K562 (cell line): ENCODE data around the gene TAF11L8. TPM values are rescaled to one million over a fixed set of nuclear protein-coding genes. Genes with fewer than 3 reads are reported as not detected.
"Not testable (repeated sequence)": the region's sequence is repeated elsewhere in the genome, so short reads cannot be mapped to it uniquely, and the experiment has no call there.

ENCODE experiments used
- ATAC-seq: fragments of 200-7000 bp; cut with Tn5 transposase; 3 replicates; pipeline ENCODE4 v1.9.1; 2020; ENCODE audit warnings: moderate library complexity
- BruUV-seq: library from RNA; stranded (reverse); fragments of 400-500 nt; replicated peaks from 2 replicates; lab custom pipeline; 2021; lab: Mats Ljungman, UMichigan
- CTCF ChIA-PET: fragments of 300-600 bp; formaldehyde crosslinking; extraction: SDS; loops from one replicate; lab custom pipeline; 2021; ENCODE audit warnings: low intra/inter-chr PET ratio; lab: Yijun Ruan, JAX
- POLR2A ChIA-PET: fragments of 300-600, 350-650 bp; sonication (Branson Sonifier 250); formaldehyde crosslinking; extraction: SDS; loops from one replicate; lab custom pipeline; 2021; ENCODE audit warnings: antibody characterized with exemption, inconsistent platforms; lab: Yijun Ruan, JAX
- DNase-seq, 4 experiments: peaks; one replicate each; pipeline versions ENCODE4 v3.0.0 to v3.0.0-alpha.2; 2011 to 2018; ENCODE audit warnings: low spot score in 3 of 4, mixed read lengths in 3 of 4; ENCODE audit errors: extremely low read depth in 1 of 4
- FAIRE-seq: peaks from 2 replicates; lab custom pipeline; 2011; peaks lifted over from hg19 to GRCh38; lab: Jason Lieb, UNC
- H2AFZ ChIP-seq: 2 replicates; pipeline ENCODE4 v1.6.0; 2011; ENCODE audit warnings: low read depth, low read length, control low read depth, inconsistent platforms
- H3K27ac ChIP-seq: fragments of 200-600 bp; 3 replicates; pipeline ENCODE4 v1.8.0; 2011; ENCODE audit warnings: low read depth, mild to moderate bottlenecking, control low read depth, inconsistent platforms, low read length, moderate library complexity, mixed read lengths; ENCODE audit errors: extremely low read depth
- H3K27me3 ChIP-seq, 2 experiments: fragments of 300-600 bp in 1 of 2; 2 replicates in 1 of 2; 3 replicates in 1 of 2; pipeline versions ENCODE4 v1.6.0 to v1.8.0; 2011; ENCODE audit warnings: inconsistent platforms in 2 of 2, low read length in 2 of 2, mild to moderate bottlenecking in 1 of 2, mixed read lengths in 1 of 2, moderate library complexity in 1 of 2; ENCODE audit not compliant: control insufficient read depth in 2 of 2, insufficient read depth in 2 of 2
- H3K36me3 ChIP-seq: fragments of 300-600 bp; 3 replicates; pipeline ENCODE4 v1.8.0; 2011; ENCODE audit warnings: mild to moderate bottlenecking, low read length, inconsistent platforms; ENCODE audit not compliant: control insufficient read depth, insufficient read depth
- H3K4me1 ChIP-seq, 2 experiments: fragments of 200-600 bp in 1 of 2; replicated peaks in 1 of 2; 2 replicates in 1 of 2; 3 replicates in 1 of 2; pipeline versions ENCODE4 v1.5.1 to v1.8.0; 2011; ENCODE audit warnings: inconsistent platforms in 2 of 2, low read length in 2 of 2, mild to moderate bottlenecking in 1 of 2, mixed read lengths in 1 of 2, moderate library complexity in 1 of 2; ENCODE audit not compliant: control insufficient read depth in 2 of 2, insufficient read depth in 2 of 2
- H3K4me2 ChIP-seq: 2 replicates; pipeline ENCODE4 v1.6.1; 2011; ENCODE audit warnings: low read length, control low read depth, inconsistent platforms, mixed read lengths; ENCODE audit not compliant: insufficient read depth
- H3K4me3 ChIP-seq: fragments of 200-600 bp; sonication (generic), shearing (Covaris generic); 2 replicates; pipeline ENCODE4 v1.5.1; 2016; ENCODE audit warnings: control low read depth, inconsistent platforms
- H3K79me2 ChIP-seq: fragments of 200-600 bp; 3 replicates; pipeline ENCODE4 v1.8.0; 2011; ENCODE audit warnings: low read length, inconsistent platforms; ENCODE audit not compliant: control insufficient read depth, insufficient read depth
- H3K9ac ChIP-seq, 2 experiments: 2 replicates each; pipeline versions ENCODE4 v1.6.0 to v1.6.1; 2011; ENCODE audit warnings: low read depth in 2 of 2, low read length in 2 of 2, control low read depth in 1 of 2, inconsistent platforms in 1 of 2, mild to moderate bottlenecking in 1 of 2, mixed read lengths in 1 of 2; ENCODE audit not compliant: insufficient read depth in 1 of 2
- H3K9me1 ChIP-seq: one replicate; pipeline ENCODE4 v1.6.0; 2011; ENCODE audit warnings: inconsistent platforms, mild to moderate bottlenecking, low read length, moderate library complexity; ENCODE audit not compliant: control insufficient read depth, insufficient read depth
- H3K9me3 ChIP-seq: replicated peaks from 2 replicates; pipeline ENCODE4 v1.5.1; 2011; ENCODE audit warnings: low read depth, low read length, inconsistent platforms; ENCODE audit not compliant: control insufficient read depth, insufficient read depth
- H4K20me1 ChIP-seq: replicated peaks from 2 replicates; pipeline ENCODE4 v1.6.1; 2011; ENCODE audit warnings: low read length, inconsistent platforms, mixed read lengths; ENCODE audit not compliant: control insufficient read depth, insufficient read depth
- E2F6 ChIP-seq, 2 experiments: IDR thresholded peaks; 2 replicates each; pipeline ENCODE4 v1.6.1; 2011; ENCODE audit warnings: borderline replicate concordance in 1 of 2, control low read depth in 1 of 2, low read depth in 1 of 2, low read length in 1 of 2, mild to moderate bottlenecking in 1 of 2, mixed read lengths in 1 of 2, moderate library complexity in 1 of 2; ENCODE audit not compliant: insufficient read depth in 1 of 2, insufficient read length in 1 of 2, poor library complexity in 1 of 2, severe bottlenecking in 1 of 2; ENCODE audit errors: extremely low read depth in 1 of 2
- STAT5B ChIP-seq: fragments of 250-450 bp; sonication (Bioruptor Pico); IDR thresholded peaks from 2 replicates; pipeline ENCODE4 v1.8.0; 2021; ENCODE audit warnings: mild to moderate bottlenecking, inconsistent platforms
- YY1 ChIP-seq, 3 experiments: IDR thresholded peaks; 2 replicates each; pipeline ENCODE4 v1.6.1; 2011; ENCODE audit warnings: low read length in 2 of 3, mild to moderate bottlenecking in 2 of 3, moderate library complexity in 2 of 3, borderline replicate concordance in 1 of 3, control low read depth in 1 of 3, low read depth in 1 of 3; ENCODE audit not compliant: insufficient read depth in 3 of 3, insufficient replicate concordance in 2 of 3, control insufficient read depth in 1 of 3, insufficient read length in 1 of 3; ENCODE audit errors: extremely low read depth in 1 of 3
- WGBS: fragments of 100-300 bp; shearing (Covaris generic); methylation state at CpG from one replicate; pipeline ENCODE4 v1.1.6; 2016; ENCODE audit warnings: low coverage, mixed read lengths; ENCODE audit not compliant: insufficient coverage; ENCODE audit errors: missing lambda C conversion rate; 5-methylcytosine and 5-hydroxymethylcytosine counted together
- in situ Hi-C: fragments of 300-500 bp; cut with MboI; formaldehyde crosslinking; loops from 4 replicates; pipeline ENCODE4 v1.15.0; 2018; ENCODE audit warnings: inconsistent platforms, mixed read lengths
- intact Hi-C: fragments of 100-400 bp; cut with micrococcal nuclease; formaldehyde crosslinking; loops from 2 replicates; pipeline ENCODE4 v1.14.2; 2022
- polyA plus RNA-seq, 8 experiments: library from polyadenylated mRNA; depleted of rRNA in 4 of 8; stranded (reverse) in 5 of 8; unstranded in 3 of 8; fragments of >200 nt; fragmentation: Nextera tagmentation in 2 of 8; fragmentation: Illumina TruSeq in 1 of 8; extraction: Ambion mirVana in 2 of 8; extraction: Trizol in 1 of 8; gene quantifications; 2 replicates each; pipeline versions ENCODE4 v1.2.1 to v1.2.3, GENCODE V29; 2011 to 2014; ENCODE audit warnings: inconsistent platforms in 1 of 8, missing spikeins in 1 of 8
- total RNA-seq, 7 experiments: library from RNA; depleted of rRNA in 6 of 7; stranded (reverse); fragments of >200 nt in 6 of 7; fragmentation: Illumina TruSeq in 2 of 7; extraction: Trizol in 2 of 7; gene quantifications; 2 replicates each; pipeline versions ENCODE4 v1.2.1 to v1.2.3, GENCODE V29; 2011 to 2021; ENCODE audit warnings: low replicate concordance in 1 of 7
- TF ChIP-seq, protein P1 (sequence below): IDR thresholded peaks from 3 replicates; pipeline ENCODE4 v1.6.1; 2011; ENCODE audit warnings: borderline replicate concordance, mild to moderate bottlenecking, moderate library complexity; ENCODE audit not compliant: insufficient read length; ENCODE audit errors: extremely low read depth

TAF11L8 gene
- total and polyA plus RNA-seq, 9 of the 15 experiments (the other 6 are each of a cell fraction or from before 2014, with no cell fraction given) = not detected

DNA sequence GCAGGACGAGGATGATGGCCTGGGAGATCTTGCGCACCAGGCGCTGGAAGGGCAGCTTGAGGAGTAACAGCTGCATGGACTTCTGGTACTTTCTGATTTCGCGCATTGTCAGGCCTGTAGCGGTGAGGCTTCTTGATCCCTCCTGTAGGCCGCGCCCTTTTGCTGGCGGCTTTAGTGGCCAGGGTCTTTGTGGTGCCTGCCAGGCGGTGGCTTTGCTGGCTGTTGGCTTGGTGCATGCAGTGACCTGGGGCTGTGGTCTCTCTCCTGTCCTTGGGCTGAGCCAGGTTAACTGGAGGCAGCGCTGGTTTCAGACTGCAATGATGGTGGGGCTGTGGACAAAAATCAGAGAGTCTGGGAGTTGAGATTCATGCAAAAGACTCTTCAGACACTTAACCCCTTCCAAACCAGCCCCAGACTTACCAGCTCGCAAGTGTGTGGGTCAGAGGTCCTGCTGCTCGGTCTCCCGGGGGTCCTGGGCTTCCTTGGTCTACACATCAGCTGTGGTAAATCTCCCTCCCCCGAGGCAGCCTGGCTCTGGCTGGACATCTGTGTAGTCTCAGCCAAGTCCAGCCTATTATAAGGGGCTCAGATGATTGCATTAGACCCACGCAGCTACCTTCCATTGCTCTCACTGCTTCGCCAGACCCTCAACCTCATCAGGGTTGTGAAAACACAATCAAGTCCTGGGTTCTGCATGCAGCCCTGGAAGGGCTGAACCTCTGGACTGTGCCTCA is 24.3 kb upstream of the TAF11L8 start (continued):
- TF ChIP-seq, protein P1, sequence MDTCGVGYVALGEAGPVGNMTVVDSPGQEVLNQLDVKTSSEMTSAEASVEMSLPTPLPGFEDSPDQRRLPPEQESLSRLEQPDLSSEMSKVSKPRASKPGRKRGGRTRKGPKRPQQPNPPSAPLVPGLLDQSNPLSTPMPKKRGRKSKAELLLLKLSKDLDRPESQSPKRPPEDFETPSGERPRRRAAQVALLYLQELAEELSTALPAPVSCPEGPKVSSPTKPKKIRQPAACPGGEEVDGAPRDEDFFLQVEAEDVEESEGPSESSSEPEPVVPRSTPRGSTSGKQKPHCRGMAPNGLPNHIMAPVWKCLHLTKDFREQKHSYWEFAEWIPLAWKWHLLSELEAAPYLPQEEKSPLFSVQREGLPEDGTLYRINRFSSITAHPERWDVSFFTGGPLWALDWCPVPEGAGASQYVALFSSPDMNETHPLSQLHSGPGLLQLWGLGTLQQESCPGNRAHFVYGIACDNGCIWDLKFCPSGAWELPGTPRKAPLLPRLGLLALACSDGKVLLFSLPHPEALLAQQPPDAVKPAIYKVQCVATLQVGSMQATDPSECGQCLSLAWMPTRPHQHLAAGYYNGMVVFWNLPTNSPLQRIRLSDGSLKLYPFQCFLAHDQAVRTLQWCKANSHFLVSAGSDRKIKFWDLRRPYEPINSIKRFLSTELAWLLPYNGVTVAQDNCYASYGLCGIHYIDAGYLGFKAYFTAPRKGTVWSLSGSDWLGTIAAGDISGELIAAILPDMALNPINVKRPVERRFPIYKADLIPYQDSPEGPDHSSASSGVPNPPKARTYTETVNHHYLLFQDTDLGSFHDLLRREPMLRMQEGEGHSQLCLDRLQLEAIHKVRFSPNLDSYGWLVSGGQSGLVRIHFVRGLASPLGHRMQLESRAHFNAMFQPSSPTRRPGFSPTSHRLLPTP = no peak
- TF ChIP-seq STAT5B (CRISPR knock-in tag) (no peak), YY1 (IDR thresholded peaks at IDR 0.05; ENCODE audit: borderline replicate concordance in 1 of 3, control insufficient read depth in 1 of 3, extremely low read depth in 1 of 3, insufficient read depth in 3 of 3, insufficient read length in 1 of 3, insufficient replicate concordance in 2 of 3, low read depth in 1 of 3, low read length in 2 of 3) (no peak), E2F6 (IDR thresholded peaks at IDR 0.05; ENCODE audit: borderline replicate concordance in 1 of 2, extremely low read depth in 1 of 2, insufficient read depth in 1 of 2, insufficient read length in 1 of 2, low read depth in 1 of 2, low read length in 1 of 2, poor library complexity in 1 of 2, severe bottlenecking in 1 of 2) (no peak)

DNA sequence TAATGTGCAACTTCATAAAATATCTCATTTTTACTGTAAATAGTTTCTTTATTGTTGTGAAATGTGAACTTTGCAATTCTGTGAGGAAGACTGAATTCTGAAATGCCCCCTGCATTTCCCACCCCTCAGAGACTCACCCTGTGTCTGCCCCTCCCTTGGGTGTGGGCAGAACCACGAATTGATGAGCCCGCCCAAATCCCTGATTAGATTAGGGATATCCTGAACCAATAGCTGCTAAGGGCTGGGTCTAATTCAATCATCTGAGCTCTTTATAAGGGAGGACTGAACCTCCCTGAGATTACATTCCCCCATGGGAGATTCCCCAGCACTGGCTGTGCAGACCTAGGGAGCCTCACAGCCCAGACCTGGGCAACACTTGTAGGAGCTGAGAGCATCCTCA is 19.3 kb upstream of the TAF11L8 start, which contains the start of gene TAF11L12:
Gene TAF11L12, plus strand, starts transcription at position 301 of the 400 bp plus-strand sequence.
- H3K27ac ChIP-seq, H3K4me3 ChIP-seq, intact Hi-C loops, DNase-seq, BruUV-seq, FAIRE-seq, CTCF ChIA-PET, H3K4me2 ChIP-seq, H3K9me1 ChIP-seq, POLR2A ChIA-PET, H3K27me3 ChIP-seq, H3K9ac ChIP-seq, H3K4me1 ChIP-seq, in situ Hi-C loops, H3K9me3 ChIP-seq, H4K20me1 ChIP-seq, ATAC-seq, H2AFZ ChIP-seq, H3K79me2 ChIP-seq, H3K36me3 ChIP-seq: not testable (repeated sequence)
- WGBS = 0% methylated on average over 2 of the region's 2 CpGs
